Right lobe of liver (tissue), 4 donors: ENCODE measurements around the gene S1PR2.
A peak's percentile ranks its signal among the peaks of the same experiment; 100 is the strongest.

ENCODE experiments used
- POLR2A ChIP-seq: fragments of 450-650 bp; IDR thresholded peaks from one replicate; pipeline ENCODE4 v1.6.1; 2017; ENCODE audit warnings: antibody characterized with exemption, mild to moderate bottlenecking
- TF ChIP-seq, protein P1 (sequence below), 4 donors: fragments of 200-600 bp in 3 of 4; fragments of 450-650 bp in 1 of 4; IDR thresholded peaks; one replicate each; pipeline versions ENCODE4 v1.5.1 to v1.8.0; 2016 to 2022; ENCODE audit warnings: antibody characterized with exemption in 4 of 4, mild to moderate bottlenecking in 2 of 4
- donor health status: DM: no; HTN: no; CAD: no.
- donor health status: DM: no; HTN: no; CAD: no.
- donor health status: DM: no; HTN: yes; CAD: no.

DNA sequence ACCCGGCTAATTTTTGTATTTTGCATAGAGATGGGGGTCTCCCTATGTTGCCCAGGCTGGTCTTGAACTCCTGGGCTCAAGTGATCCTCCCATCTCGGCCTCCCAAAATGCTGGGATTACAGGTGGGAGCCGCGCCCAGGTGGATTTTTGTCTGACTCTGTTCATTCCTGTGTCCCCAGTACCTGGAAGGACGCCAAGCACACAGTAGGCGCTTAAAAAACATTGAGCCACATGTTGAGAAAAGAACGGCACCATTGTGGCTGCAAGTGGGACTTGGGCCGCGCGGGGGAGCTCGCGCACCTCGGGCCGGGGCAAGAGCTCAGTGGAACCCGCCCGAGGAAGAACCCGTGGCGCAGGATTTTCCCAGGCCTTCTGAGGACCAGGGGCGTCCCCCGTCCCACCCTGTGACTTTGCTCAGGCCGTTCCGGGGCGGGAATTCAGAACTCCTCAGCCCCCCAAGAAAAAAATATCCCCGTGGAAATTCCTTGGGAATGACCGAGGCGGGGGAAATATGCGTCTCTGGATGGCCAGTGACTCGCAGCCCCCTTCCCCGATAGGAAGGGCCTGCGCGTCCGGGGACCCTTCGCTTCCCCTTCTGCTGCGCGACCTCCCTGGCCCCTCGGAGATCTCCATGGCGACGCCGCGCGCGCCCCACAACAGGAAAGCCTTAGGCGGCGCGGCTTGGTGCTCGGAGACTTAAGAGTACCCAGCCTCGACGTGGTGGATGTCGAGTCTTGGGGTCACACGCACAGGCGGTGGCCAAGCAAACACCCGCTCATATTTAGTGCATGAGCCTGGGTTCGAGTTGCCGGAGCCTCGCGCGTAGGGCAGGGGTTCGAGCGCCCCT is 38.4 kb upstream of the S1PR2 start:
- TF ChIP-seq, protein P1, sequence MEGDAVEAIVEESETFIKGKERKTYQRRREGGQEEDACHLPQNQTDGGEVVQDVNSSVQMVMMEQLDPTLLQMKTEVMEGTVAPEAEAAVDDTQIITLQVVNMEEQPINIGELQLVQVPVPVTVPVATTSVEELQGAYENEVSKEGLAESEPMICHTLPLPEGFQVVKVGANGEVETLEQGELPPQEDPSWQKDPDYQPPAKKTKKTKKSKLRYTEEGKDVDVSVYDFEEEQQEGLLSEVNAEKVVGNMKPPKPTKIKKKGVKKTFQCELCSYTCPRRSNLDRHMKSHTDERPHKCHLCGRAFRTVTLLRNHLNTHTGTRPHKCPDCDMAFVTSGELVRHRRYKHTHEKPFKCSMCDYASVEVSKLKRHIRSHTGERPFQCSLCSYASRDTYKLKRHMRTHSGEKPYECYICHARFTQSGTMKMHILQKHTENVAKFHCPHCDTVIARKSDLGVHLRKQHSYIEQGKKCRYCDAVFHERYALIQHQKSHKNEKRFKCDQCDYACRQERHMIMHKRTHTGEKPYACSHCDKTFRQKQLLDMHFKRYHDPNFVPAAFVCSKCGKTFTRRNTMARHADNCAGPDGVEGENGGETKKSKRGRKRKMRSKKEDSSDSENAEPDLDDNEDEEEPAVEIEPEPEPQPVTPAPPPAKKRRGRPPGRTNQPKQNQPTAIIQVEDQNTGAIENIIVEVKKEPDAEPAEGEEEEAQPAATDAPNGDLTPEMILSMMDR (IDR thresholded peaks at IDR 0.05) = peak; percentile 91 to 94 (median 94)
- TF ChIP-seq POLR2A = no peak
